Measurements from ENCODE around the gene CBR3.

DNA sequence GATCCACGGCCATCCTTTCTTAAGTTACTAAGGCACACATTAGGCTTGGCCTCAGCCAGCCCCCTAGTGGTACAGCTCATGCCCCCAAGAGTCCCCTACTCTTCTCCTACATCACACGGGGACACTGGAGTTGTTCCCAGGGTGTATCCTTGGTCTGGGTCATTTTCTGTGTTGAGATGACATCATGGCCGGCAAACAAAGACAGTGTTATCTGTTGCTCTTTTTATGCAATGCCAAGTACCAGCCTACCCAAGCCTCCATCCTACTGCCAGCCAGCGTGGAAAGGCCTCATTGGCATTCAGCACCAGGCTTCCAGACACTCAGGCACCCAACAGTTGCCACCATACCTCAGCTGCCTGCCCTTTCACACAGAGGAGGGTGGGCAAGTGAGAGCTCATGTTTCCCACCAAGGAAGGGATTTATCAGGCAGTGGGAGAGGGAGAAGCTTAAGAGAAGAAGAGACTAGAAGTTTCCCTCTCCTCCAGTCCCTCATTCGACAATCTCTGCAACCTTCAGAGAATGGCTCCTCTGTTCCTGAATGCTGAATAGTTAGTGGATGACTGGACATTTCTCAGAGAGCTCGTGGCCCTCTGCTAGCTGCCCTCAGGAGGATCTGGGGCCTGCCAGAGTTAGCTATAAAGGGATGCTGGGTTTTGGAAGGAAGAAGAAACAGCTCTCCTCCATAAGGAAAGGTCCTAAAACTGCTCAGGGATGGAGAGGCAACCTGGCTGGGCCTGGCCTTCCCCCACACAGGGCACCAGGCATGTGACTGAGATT is 47.3 kb upstream of the CBR3 start:
- TF ChIP-seq, protein P1, sequence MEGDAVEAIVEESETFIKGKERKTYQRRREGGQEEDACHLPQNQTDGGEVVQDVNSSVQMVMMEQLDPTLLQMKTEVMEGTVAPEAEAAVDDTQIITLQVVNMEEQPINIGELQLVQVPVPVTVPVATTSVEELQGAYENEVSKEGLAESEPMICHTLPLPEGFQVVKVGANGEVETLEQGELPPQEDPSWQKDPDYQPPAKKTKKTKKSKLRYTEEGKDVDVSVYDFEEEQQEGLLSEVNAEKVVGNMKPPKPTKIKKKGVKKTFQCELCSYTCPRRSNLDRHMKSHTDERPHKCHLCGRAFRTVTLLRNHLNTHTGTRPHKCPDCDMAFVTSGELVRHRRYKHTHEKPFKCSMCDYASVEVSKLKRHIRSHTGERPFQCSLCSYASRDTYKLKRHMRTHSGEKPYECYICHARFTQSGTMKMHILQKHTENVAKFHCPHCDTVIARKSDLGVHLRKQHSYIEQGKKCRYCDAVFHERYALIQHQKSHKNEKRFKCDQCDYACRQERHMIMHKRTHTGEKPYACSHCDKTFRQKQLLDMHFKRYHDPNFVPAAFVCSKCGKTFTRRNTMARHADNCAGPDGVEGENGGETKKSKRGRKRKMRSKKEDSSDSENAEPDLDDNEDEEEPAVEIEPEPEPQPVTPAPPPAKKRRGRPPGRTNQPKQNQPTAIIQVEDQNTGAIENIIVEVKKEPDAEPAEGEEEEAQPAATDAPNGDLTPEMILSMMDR (IDR thresholded peaks at IDR 0.05), result no peak
- no peak for TF ChIP-seq POLR2A (IDR thresholded peaks at IDR 0.05)
- no peak for TF ChIP-seq EP300 (IDR thresholded peaks at IDR 0.05)
